ENCODE results near the gene GRAP.
A peak's percentile ranks its signal among the peaks of the same experiment; 100 is the strongest.
"Not testable (repeated sequence)": the region's sequence is repeated elsewhere in the genome, so short reads cannot be mapped to it uniquely, and the experiment has no call there.

Gene GRAP

DNA sequence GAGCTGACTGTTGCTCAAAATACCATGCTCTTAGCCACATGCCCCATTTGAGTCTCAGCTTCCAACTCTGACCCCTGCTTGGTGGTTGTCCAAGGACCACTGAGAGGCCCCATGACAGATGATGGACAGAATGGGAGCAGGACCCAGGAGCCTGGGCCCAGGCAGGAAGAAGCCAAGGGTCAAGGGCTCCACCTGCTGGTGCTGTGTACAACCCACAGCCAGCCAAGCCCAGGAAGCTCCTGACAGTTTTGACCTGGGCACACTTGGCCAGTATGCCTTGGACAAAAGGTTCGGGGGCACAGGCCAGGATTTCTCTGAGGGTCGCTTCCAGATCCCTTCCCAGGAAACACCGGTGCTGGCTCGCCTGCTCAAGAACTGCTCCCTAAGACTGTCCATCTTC lies 15.0 kb downstream of the GRAP start:
- H3K27me3 ChIP-seq (ENCODE audit: insufficient read depth, low read depth, severe bottlenecking); H3K4me3 ChIP-seq (ENCODE audit: low read depth, low read length); H3K36me3 ChIP-seq; H3K27ac ChIP-seq; H3K9me3 ChIP-seq (ENCODE audit: severe bottlenecking): not testable (repeated sequence)
- peak; percentile 73 for DNase-seq
- TF ChIP-seq, protein P1, sequence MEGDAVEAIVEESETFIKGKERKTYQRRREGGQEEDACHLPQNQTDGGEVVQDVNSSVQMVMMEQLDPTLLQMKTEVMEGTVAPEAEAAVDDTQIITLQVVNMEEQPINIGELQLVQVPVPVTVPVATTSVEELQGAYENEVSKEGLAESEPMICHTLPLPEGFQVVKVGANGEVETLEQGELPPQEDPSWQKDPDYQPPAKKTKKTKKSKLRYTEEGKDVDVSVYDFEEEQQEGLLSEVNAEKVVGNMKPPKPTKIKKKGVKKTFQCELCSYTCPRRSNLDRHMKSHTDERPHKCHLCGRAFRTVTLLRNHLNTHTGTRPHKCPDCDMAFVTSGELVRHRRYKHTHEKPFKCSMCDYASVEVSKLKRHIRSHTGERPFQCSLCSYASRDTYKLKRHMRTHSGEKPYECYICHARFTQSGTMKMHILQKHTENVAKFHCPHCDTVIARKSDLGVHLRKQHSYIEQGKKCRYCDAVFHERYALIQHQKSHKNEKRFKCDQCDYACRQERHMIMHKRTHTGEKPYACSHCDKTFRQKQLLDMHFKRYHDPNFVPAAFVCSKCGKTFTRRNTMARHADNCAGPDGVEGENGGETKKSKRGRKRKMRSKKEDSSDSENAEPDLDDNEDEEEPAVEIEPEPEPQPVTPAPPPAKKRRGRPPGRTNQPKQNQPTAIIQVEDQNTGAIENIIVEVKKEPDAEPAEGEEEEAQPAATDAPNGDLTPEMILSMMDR (IDR thresholded peaks at IDR 0.05; ENCODE audit: low read depth, low read length) = peak; percentile 45

DNA sequence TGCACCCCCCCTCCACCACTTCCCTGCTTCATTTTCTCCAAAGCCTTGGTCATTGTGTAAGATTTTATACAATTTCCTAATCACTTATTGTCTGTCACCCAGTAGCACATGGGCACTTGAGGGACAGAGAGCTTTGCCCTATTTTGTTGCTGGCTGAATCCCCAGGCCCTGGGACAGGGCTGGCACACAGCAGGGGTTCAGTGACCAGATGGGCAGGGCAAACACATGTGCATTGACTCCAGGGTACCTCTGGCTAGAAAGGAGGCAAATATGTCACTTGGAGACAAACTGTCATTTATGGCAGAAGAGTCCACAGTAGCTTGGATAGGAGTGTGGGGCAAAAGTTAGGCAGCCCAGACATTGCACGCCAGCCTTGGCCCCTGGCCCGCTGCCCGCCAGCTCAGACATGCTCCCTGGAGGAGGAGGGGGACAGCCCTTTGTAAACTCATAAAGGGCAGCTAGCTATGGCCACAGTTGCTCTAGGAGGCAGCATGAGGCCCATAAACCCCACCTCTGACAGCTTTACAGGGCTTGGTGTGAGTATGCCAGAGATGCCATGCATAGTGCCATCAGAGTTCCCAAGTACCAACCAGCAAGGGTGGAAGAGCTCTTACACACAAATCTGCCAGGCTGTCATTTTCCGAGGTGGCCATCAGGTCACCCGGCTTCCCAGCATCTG lies 15.8 kb downstream of the GRAP start:
- not testable (repeated sequence) for H3K27ac ChIP-seq; DNase-seq; H3K36me3 ChIP-seq; H3K4me3 ChIP-seq (ENCODE audit: low read depth, low read length); H3K9me3 ChIP-seq (ENCODE audit: severe bottlenecking); H3K27me3 ChIP-seq (ENCODE audit: insufficient read depth, low read depth, severe bottlenecking)

DNA sequence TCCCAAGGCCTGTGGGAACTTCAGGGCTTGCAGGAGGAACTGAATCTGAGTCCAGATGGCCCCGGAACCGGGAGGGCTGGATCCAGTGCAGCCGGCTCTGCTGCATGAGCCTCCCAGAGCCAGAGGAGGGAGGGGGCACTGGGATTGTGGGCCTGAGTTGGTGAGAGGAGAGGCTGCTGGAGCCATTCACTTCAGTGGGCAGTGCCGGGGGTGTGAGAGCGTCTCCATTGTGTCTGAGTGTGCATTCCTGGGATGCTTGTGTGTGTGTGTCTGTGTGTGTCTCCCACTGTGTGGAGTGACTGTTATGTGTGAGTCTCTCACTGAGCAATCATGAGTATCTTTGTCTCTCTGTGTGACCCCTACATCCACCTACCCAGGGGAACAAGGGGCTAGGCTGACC lies 17.0 kb downstream of the GRAP start:
- not testable (repeated sequence) for H3K9me3 ChIP-seq (ENCODE audit: severe bottlenecking); H3K27me3 ChIP-seq (ENCODE audit: insufficient read depth, low read depth, severe bottlenecking); H3K4me3 ChIP-seq (ENCODE audit: low read depth, low read length); DNase-seq; H3K27ac ChIP-seq; H3K36me3 ChIP-seq

DNA sequence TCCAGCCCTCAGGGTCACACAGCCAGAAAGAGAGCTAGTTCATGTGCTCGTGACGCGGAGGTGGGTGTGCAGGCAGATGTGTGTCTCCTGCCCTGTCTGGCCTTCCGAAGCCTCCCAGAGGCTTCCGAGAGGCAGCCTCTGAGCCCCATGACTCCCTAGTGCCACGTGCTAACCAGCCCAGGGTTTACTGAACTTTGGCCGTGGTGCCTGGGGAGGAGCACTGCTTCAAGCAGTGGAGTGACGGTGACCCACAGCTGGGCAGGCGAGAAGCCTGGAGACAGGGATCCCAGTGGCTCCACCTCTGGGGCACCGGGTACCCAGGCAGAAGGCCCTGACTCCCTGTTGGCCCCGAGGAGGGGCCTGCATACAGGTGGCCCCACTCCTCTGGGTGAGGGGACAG lies 18.1 kb downstream of the GRAP start:
- H3K27ac ChIP-seq; DNase-seq; H3K9me3 ChIP-seq (ENCODE audit: severe bottlenecking); H3K4me3 ChIP-seq (ENCODE audit: low read depth, low read length); H3K36me3 ChIP-seq; H3K27me3 ChIP-seq (ENCODE audit: insufficient read depth, low read depth, severe bottlenecking): not testable (repeated sequence)

DNA sequence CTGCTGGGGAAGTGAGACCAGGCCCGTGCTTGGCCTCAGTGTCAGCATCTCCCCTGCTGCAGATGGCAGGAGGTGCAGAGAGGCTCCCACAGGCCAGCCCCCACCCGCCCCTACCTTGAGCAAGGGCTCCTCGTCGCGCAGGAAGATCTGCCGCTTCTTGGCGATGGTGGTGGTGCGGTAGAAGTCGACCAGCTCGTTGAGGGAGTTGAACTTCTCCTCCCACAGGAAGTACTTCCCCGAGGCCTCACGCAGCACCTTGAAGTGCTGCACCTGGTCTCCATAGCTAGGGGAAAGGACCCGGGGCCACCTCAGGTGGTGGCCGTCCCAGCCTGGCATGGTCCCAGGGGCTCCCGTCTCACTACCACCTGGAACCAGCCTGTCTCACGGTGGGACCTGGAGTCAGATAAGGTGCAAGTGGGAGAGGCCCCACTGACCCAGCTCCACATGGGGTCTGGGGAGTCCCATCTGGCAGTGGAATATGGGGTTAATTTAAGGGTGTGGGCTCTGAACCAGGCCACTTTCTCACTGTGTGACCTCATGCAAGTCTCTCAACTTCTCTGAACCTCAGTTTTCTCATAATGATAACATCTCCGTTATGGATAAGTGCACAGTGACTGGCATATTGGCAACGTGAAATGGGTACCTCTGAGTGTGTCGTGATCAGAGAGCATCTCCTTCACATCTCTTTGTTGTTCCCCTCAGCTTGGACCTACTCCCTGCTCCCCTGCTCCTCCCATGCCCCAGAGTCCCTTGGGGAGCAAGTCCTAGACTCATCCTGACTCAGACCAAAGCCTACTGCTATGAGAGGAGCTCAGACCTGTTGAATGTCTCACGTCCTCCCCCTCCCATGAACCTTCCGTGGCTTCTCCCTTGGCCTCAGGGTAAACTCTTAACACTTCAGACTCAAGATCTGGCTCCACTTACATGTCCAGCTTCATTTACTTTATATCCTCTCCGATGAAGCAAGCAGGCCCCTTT lies 22.4 kb downstream of the GRAP start:
- Histone ChIP-seq H3K36me3 (no peaks in the 10 kb centered on the region), H3K4me3 (ENCODE audit: low read depth, low read length) (no peak overlapping the region), H3K27me3 (ENCODE audit: insufficient read depth, low read depth, severe bottlenecking) (no peaks in the 10 kb centered on the region), H3K27ac (no peak overlapping the region), H3K9me3 (ENCODE audit: severe bottlenecking) (no peaks in the 10 kb centered on the region)
- TF ChIP-seq, protein P1 (IDR thresholded peaks at IDR 0.05; ENCODE audit: low read depth, low read length) = no peak
- DNase-seq = no peak

DNA sequence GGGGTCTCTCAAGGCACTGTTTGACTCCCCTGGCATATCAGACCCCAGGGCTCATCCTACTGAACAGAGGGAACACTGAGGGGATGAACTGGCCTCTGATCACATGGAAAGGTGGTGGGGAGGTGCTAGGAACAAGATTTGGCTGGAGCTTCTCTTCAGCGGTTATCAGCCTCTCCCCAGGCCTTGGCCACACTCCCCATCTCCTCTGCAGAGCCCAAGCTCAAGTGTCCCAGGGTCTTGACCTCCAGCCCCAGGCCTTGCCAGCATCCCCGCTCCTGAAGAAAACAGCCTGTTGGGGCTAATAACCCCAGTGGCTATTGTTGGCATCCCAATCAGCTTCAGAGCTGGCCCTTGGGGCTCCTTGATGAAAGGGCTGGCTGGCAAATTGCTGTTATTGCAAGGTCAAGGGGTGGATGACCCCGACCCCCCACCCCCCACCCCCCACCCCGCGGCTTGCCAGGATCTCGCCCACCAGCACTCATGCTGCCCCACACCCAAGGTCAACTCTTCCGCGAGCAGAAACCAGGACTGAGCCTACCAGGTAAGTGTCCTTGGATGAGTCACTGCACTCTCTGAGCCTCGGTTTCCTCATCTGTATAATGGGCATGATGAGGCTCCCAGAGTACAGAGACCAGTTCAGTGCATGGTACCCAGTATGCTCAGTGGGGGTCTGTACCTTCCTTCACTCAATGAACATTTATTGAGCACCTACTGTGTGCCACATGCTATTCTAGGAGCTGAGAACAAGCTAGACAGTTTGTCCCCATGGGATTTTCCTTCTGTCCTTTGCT lies 23.4 kb downstream of the GRAP start:
- Histone ChIP-seq H3K9me3 (ENCODE audit: severe bottlenecking) (no peaks in the 10 kb centered on the region), H3K27me3 (ENCODE audit: insufficient read depth, low read depth, severe bottlenecking) (no peaks in the 10 kb centered on the region), H3K36me3 (no peaks in the 10 kb centered on the region), H3K27ac (no peak overlapping the region), H3K4me3 (ENCODE audit: low read depth, low read length) (no peak overlapping the region)
- TF ChIP-seq, protein P1 (IDR thresholded peaks at IDR 0.05; ENCODE audit: low read depth, low read length) = no peak
- no peak for DNase-seq

DNA sequence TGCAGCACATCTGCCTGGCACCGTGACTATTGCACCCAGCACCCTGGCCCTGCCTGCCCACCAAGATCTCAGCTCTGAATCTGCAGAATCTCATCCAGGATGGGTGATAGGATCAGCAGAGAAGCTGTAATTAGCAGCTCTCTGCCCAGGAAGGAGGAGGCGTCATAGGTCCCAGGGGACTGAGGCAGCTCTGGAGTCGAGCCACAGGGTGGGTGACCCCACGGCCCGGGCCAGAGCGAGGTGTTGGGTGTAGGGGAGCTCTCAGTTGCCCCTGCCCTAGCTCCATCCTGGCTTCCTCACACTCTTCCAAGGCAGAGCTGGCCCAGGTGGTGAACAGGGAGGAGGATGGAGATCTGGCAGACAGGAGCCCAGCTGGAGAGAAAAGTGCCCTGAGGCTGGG lies 24.0 kb downstream of the GRAP start:
- TF ChIP-seq, protein P1 (IDR thresholded peaks at IDR 0.05; ENCODE audit: low read depth, low read length) = no peak
- H3K9me3 ChIP-seq (ENCODE audit: severe bottlenecking) = no peaks in the 10 kb centered on the region
- H3K27ac ChIP-seq = no peak overlapping the region
- H3K27me3 ChIP-seq (ENCODE audit: insufficient read depth, low read depth, severe bottlenecking) = no peaks in the 10 kb centered on the region
- DNase-seq = no peak
- H3K36me3 ChIP-seq = no peaks in the 10 kb centered on the region
- no peak overlapping the region for H3K4me3 ChIP-seq (ENCODE audit: low read depth, low read length)

Measured in WERI-Rb-1 (cell line).